ENCODE data around the gene TAF15. TPM values are rescaled to one million over a fixed set of nuclear protein-coding genes. Genes with fewer than 3 reads are reported as not detected.

The TAF15 gene
- total and polyA plus RNA-seq, 2 of the 13 experiments (the other 11 are each of a cell fraction or from before 2014, with no cell fraction given), result 25.2 to 26.5 TPM

DNA sequence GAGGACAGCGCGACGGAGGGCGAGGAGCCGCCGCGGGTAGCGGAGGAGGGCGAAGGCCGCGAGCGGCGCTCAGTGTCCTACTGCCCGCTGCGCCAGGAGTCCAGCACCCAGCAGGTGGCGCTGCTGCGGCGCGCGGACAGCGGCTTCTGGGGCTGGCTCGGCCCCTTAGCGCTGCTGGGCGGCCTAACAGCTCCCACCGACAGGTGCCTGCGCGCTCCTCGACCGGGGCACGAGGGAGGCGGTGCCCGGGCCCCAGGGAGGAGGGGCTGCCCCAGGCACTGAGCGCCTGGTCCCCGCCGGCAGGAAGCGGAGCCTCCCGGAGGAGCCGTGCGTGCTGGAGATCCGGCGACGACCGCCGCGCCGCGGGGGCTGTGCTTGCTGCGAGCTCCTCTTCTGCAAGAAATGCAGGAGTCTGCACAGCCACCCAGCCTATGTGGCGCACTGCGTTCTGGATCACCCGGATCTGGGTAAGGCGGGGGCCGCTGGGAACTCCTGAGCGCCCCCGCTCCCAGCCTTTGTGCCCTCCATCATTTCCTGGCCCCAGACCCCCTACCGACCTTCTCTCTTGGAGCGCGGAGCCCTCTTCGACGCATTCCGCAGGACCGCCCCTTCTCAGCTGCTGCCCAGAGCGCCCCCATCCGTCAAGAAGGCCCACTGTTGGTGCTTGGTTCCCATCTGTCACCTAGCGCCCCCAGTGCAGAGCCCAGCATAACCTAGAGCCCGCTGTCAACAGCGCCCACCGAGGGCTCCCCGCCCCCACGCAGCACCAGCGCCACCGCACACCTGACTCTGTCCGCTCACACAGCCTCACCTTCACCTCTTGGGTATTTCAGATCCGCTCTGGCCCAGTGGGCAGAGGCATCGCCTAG lies 44.9 kb upstream of the TAF15 start (continued):
- TF ChIP-seq SRSF9 (IDR thresholded peaks at IDR 0.05; ENCODE audit: borderline replicate concordance, insufficient read depth, low read depth, low read length, poor library complexity, severe bottlenecking) (no peak), ETV5 (CRISPR knock-in tag; IDR thresholded peaks at IDR 0.05; ENCODE audit: borderline replicate concordance) (peak; percentile 58), ZNF761 (CRISPR knock-in tag; conservative IDR thresholded peaks at IDR 0.05) (peak; percentile 41; the same call in 1 of the 2 replicates), SNAPC2 (CRISPR knock-in tag; IDR thresholded peaks at IDR 0.05) (peak; percentile 50; the same call in 1 of the 2 replicates), GATAD2A (CRISPR knock-in tag; IDR thresholded peaks at IDR 0.05) (no peak), ZNF431 (CRISPR knock-in tag; IDR thresholded peaks at IDR 0.05; ENCODE audit: borderline replicate concordance, low read depth) (no peak), ZNF451 (CRISPR knock-in tag; IDR thresholded peaks at IDR 0.05) (peak; percentile 94), ZNF432 (CRISPR knock-in tag; IDR thresholded peaks at IDR 0.05; ENCODE audit: borderline replicate concordance) (no peak), ZNF782 (CRISPR knock-in tag; IDR thresholded peaks at IDR 0.05; ENCODE audit: borderline replicate concordance) (peak; percentile 93; the same call in 1 of the 2 replicates), IRX3 (CRISPR knock-in tag; IDR thresholded peaks at IDR 0.05; ENCODE audit: borderline replicate concordance, low read depth) (peak; percentile 53; the same call in 1 of the 2 replicates), ZSCAN31 (CRISPR knock-in tag; IDR thresholded peaks at IDR 0.05; ENCODE audit: low read depth) (peak; percentile 92), ELF3 (CRISPR knock-in tag; IDR thresholded peaks at IDR 0.05) (no peak), ZNF629 (CRISPR knock-in tag; conservative IDR thresholded peaks at IDR 0.05) (0 out of 2 replicates have a peak, but pooled peaks have one; percentile 19), KDM6A (CRISPR knock-in tag; IDR thresholded peaks at IDR 0.05; ENCODE audit: low read depth) (no peak), KAT7 (CRISPR knock-in tag; IDR thresholded peaks at IDR 0.05; ENCODE audit: borderline replicate concordance) (no peak), ZNF160 (CRISPR knock-in tag; IDR thresholded peaks at IDR 0.05) (peak; percentile 54; the same call in 1 of the 2 replicates), MAZ (IDR thresholded peaks at IDR 0.05; ENCODE audit: borderline replicate concordance, low read depth, low read length) (peak; percentile 51; the same call in 1 of the 2 replicates), MAZ (CRISPR knock-in tag; IDR thresholded peaks at IDR 0.05; ENCODE audit: low read depth) (peak; percentile 86), POLR2A (IDR thresholded peaks at IDR 0.05; ENCODE audit: insufficient read depth in 1 of 2, low read depth in 2 of 2, low read length in 2 of 2) (no peak), ZSCAN20 (CRISPR knock-in tag; IDR thresholded peaks at IDR 0.05; ENCODE audit: borderline replicate concordance) (peak; percentile 97), ZNF660 (CRISPR knock-in tag; IDR thresholded peaks at IDR 0.05; ENCODE audit: borderline replicate concordance, low read depth) (no peak), MTF2 (CRISPR knock-in tag; IDR thresholded peaks at IDR 0.05; ENCODE audit: borderline replicate concordance) (peak; percentile 96)
- TF ChIP-seq, protein P1, sequence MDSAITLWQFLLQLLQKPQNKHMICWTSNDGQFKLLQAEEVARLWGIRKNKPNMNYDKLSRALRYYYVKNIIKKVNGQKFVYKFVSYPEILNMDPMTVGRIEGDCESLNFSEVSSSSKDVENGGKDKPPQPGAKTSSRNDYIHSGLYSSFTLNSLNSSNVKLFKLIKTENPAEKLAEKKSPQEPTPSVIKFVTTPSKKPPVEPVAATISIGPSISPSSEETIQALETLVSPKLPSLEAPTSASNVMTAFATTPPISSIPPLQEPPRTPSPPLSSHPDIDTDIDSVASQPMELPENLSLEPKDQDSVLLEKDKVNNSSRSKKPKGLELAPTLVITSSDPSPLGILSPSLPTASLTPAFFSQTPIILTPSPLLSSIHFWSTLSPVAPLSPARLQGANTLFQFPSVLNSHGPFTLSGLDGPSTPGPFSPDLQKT (CRISPR knock-in tag; IDR thresholded peaks at IDR 0.05; ENCODE audit: borderline replicate concordance), result 0 out of 2 replicates have a peak, but pooled peaks have one; percentile 26
- TF ChIP-seq, protein P2, sequence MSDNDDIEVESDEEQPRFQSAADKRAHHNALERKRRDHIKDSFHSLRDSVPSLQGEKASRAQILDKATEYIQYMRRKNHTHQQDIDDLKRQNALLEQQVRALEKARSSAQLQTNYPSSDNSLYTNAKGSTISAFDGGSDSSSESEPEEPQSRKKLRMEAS (IDR thresholded peaks at IDR 0.05), result peak; percentile 93
- TF ChIP-seq, protein P3, sequence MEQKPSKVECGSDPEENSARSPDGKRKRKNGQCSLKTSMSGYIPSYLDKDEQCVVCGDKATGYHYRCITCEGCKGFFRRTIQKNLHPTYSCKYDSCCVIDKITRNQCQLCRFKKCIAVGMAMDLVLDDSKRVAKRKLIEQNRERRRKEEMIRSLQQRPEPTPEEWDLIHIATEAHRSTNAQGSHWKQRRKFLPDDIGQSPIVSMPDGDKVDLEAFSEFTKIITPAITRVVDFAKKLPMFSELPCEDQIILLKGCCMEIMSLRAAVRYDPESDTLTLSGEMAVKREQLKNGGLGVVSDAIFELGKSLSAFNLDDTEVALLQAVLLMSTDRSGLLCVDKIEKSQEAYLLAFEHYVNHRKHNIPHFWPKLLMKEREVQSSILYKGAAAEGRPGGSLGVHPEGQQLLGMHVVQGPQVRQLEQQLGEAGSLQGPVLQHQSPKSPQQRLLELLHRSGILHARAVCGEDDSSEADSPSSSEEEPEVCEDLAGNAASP (CRISPR knock-in tag; IDR thresholded peaks at IDR 0.05; ENCODE audit: borderline replicate concordance), result peak; percentile 73

Measured in HepG2 (cell line).